GM19025 (cell line): ENCODE data around the gene SLC26A3.

ENCODE experiments used
- ATAC-seq: cut with Tn5 transposase; IDR thresholded peaks from one replicate; pipeline ENCODE4 v1.9.1; 2021; ENCODE audit warnings: mild to moderate bottlenecking, low read depth, moderate library complexity; ENCODE audit not compliant: unreplicated experiment

Gene SLC26A3

GRCh38 chr7:107816011-107816566, 13.1 kb upstream of the SLC26A3 start:
- no peak for ATAC-seq

DNA sequence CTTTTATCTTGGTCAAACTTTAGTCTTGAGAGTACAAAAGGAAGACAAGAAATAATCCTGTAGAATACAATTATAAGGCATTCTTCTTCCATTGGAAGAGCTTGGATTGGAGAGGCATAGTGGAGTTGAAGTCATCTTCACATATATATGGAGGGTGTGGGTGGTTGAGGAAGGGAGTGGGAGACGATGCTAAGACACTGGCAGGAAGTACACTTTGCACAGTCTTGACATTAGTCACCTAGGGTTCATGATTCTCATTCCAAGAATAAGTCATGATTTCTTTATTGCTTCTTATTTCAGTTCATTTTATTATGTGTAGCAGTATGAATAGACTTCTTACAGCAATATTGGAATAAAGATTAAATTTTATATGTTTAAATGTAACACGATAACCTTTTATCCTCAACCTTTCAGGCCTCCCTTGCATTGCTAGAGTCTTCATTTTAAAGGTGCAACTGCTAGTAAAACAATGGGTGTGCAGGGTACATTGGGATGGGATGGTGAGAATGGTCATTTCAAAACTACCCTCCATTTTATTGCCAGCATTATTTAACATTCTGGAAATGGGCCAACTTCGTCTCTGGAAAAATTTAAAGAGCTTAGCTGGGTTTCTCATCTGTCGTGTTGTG, 12.3 kb upstream of the SLC26A3 start:
- ATAC-seq: no peak

DNA sequence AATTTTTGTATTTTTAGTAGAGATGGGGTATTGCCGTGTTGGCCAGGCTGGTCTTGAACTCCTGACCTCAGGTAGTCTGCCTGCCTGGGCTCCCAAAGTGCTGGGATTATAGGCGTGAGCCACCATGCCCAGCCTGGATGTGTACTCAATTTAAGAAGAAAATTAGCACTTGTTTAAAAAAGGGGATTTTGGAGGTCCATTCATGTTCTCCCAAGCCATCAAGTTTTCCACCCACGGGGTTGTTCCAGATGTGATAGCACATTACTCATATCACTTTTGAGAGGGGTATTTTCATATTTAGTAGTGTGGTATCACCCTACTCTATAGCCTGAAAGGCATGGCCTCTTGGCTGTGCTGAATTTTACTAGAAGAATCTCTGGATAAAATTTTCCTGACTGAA, 10.5 kb upstream of the SLC26A3 start:
- ATAC-seq: no peak

- no peak for ATAC-seq
These were observed 8.9 kb upstream of the SLC26A3 start for GRCh38 chr7:107811934-107812333.

- no peak for ATAC-seq
These were observed 7.6 kb upstream of the SLC26A3 start for GRCh38 chr7:107810626-107811025.

DNA sequence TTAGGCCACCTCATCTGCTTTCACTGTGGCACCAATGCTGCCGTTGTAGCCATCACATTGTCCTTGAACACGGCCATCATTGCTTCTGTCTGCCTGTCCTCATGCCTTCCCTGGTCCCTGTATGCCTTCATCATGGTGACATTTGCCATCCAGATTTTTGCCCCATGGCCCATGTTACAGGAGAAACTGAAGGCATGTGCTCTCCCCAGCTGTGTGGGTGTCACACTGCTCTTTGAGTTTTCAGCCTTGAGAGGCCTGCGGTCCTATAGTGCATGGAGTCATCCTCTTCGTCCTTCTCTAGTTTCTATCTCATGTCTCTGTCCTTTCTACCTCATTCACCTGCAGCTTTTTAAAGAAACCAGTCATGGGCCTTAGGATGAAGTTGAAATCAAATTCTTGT, 6.2 kb upstream of the SLC26A3 start:
- no peak for ATAC-seq

GRCh38 chr7:107799647-107800264, 3.3 kb downstream of the SLC26A3 start:
- no peak for ATAC-seq

- no peak for ATAC-seq
These were observed 10.7 kb downstream of the SLC26A3 start for GRCh38 chr7:107792364-107792763.

GRCh38 chr7:107789647-107790046, 13.4 kb downstream of the SLC26A3 start:
- no peak for ATAC-seq

- ATAC-seq: no peak
These were observed 14.4 kb downstream of the SLC26A3 start for GRCh38 chr7:107788662-107789061.

- ATAC-seq: no peak
These were observed 14.8 kb downstream of the SLC26A3 start for GRCh38 chr7:107788216-107788615.

- no peak for ATAC-seq
These were observed 17.1 kb downstream of the SLC26A3 start for GRCh38 chr7:107785926-107786325.

DNA sequence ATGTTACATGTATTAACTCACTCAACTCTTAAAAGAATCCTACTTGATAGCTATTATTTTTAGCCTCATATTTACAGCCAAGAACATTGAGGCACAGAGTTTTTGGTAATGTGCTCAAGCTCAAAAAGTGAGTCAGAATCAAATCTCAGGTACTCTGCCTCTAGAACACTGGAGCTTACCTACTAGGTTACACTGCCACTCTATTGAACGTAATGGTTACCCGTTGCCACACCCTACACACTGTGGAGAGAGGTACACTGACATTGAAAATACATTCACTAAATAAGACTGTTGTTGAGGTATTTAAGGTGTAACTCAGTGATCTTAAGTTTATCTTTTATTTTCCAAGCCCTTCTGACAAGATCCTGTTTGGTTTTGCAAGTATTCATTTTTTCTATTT, 17.9 kb downstream of the SLC26A3 start:
- no peak for ATAC-seq

DNA sequence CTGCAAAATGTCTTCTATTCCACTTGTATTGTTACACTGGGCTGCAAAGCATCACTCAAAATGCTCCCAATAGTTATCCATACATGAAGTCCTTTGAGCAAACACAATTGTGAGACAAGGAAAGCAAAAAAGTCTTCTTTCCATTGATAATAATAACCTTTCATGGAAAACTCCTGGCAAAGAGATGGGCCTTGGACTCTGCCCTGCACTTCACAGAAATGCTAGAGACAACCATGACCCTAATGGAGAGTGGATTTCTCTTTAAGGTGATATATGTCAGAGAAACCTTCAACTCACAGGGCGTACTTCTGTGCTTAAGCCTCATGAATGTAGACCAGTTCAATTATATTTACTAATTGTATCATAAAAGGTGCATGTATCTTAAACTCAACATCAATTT, 19.4 kb downstream of the SLC26A3 start:
- no peak for ATAC-seq

DNA sequence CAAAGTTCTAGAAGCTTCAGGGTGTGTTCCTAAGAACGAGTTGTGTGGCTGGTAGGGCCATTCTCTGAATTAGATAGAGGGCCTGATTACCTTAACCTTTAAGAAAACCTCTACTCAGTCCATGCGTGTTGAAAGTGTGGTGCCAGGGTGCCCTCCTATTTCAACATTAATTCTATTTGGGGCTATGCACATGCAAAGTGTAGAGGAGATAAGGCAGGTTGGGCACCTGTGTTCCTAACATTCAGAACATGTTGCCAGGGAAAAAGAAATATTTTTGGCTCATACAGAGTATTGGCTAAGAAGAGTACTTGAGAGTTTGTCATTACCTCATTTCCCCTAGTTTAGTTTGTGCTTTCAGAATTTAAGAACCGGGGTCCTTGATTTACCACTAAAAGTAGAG, 20.6 kb downstream of the SLC26A3 start:
- no peak for ATAC-seq

- no peak for ATAC-seq
These were observed 23.4 kb downstream of the SLC26A3 start for GRCh38 chr7:107779647-107780099.

DNA sequence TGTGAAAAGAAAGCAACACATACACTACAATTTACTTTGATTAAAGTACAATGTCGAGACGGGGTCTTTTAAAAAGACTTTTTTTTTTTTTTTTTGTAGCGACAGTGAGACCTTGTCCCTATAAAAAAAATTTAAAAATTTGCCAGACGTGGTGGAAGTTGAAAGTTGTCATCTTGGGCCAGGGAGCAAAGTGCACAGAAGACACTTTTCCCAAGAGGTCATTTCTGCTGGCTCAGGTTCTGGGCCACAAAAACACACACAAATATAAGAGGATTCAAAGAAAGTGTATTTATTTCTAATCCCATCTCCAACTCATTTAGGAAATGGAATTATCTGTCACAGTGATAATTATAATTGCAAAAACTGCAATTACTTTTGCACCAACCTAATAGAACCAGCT, 24.7 kb downstream of the SLC26A3 start:
- ATAC-seq: no peak

DNA sequence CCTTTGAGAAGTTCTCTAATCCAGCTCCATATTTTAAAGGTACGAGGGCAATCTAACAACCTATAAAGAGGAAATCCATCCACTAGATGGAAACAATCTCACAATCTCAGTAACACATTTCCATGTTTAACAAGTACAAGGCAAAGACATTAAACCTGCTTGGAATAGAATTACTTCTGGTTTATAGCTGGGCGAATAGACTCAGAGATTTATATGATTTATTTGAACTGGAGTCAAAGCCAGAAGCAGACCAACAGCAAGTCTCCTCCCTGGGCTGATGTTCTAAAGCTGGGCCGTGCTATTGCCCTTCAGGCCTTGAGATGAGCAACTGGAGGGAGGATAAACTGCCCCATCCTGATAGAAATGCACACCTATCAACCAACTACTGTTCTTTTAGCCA, 25.3 kb downstream of the SLC26A3 start:
- ATAC-seq: no peak

GRCh38 chr7:107773027-107773426, 30.0 kb downstream of the SLC26A3 start:
- no peak for ATAC-seq

- no peak for ATAC-seq
These were observed 34.8 kb downstream of the SLC26A3 start for GRCh38 chr7:107768263-107768662.

- ATAC-seq: no peak
These were observed 35.6 kb downstream of the SLC26A3 start for GRCh38 chr7:107767391-107767790.

DNA sequence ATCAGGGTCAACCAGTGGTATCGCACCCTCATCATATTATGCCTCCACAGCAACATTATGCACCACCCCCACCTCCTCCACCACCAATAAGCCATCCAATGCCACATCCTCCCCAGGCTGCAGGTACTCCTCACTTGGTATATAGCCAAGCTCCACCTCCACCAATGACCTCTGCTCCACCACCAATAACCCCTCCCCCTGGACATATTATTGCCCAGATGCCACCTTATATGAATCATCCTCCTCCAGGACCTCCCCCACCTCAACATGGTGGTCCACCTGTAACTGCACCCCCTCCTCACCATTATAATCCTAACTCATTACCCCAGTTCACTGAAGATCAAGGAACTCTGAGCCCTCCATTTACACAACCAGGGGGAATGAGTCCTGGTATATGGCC, 44.4 kb downstream of the SLC26A3 start:
- ATAC-seq: no peak
